NK-92 (cell line): ENCODE measurements around the gene NCOR2.

Experiments
- DNase-seq: peaks from one replicate; lab custom pipeline; 2025; ENCODE audit not compliant: unreplicated experiment; lab: John Stamatoyannopoulos, UW

NCOR2 gene

GRCh38 chr12:124529565-124530276 lies 37.7 kb downstream of the NCOR2 start:
- no peak for DNase-seq

GRCh38 chr12:124527861-124528561 lies 39.4 kb downstream of the NCOR2 start:
- DNase-seq, result no peak

GRCh38 chr12:124525927-124526692 lies 41.3 kb downstream of the NCOR2 start:
- no peak for DNase-seq

GRCh38 chr12:124525455-124525854 lies 42.0 kb downstream of the NCOR2 start:
- DNase-seq, result no peak

- DNase-seq, result no peak
Measured at GRCh38 chr12:124524231-124524925, 43.0 kb downstream of the NCOR2 start.

GRCh38 chr12:124523071-124523470 lies 44.3 kb downstream of the NCOR2 start:
- DNase-seq, result no peak

- no peak for DNase-seq
Measured at GRCh38 chr12:124520907-124521306, 46.5 kb downstream of the NCOR2 start.

GRCh38 chr12:124520265-124520701 lies 47.1 kb downstream of the NCOR2 start:
- no peak for DNase-seq

- DNase-seq, result no peak
Measured at GRCh38 chr12:124519746-124520145, 47.7 kb downstream of the NCOR2 start.

GRCh38 chr12:124518051-124518932 lies 49.1 kb downstream of the NCOR2 start:
- no peak for DNase-seq
